PC-9 (cell line): ENCODE data around the gene DYSF.

ENCODE experiments used
- EZH2 ChIP-seq: fragments of 200-600 bp; sonication (generic); IDR thresholded peaks from 2 replicates; pipeline ENCODE4 v1.8.0; 2017; ENCODE audit warnings: antibody characterized with exemption, low read depth
- TF ChIP-seq, protein P1 (sequence below): fragments of 200-600 bp; sonication (generic); conservative IDR thresholded peaks from 2 replicates; pipeline ENCODE4 v1.6.1; 2017; ENCODE audit warnings: mixed run types, antibody characterized with exemption, mild to moderate bottlenecking, moderate library complexity

- TF ChIP-seq, protein P1, sequence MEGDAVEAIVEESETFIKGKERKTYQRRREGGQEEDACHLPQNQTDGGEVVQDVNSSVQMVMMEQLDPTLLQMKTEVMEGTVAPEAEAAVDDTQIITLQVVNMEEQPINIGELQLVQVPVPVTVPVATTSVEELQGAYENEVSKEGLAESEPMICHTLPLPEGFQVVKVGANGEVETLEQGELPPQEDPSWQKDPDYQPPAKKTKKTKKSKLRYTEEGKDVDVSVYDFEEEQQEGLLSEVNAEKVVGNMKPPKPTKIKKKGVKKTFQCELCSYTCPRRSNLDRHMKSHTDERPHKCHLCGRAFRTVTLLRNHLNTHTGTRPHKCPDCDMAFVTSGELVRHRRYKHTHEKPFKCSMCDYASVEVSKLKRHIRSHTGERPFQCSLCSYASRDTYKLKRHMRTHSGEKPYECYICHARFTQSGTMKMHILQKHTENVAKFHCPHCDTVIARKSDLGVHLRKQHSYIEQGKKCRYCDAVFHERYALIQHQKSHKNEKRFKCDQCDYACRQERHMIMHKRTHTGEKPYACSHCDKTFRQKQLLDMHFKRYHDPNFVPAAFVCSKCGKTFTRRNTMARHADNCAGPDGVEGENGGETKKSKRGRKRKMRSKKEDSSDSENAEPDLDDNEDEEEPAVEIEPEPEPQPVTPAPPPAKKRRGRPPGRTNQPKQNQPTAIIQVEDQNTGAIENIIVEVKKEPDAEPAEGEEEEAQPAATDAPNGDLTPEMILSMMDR, result no peak
- TF ChIP-seq EZH2, result no peak
Observed at GRCh38 chr2:71562518-71562917, 109.2 kb downstream of the DYSF start.
